ENCODE results near the gene SMIM23.

GRCh38 chr5:171827162-171827561 is 41.5 kb downstream of the SMIM23 start:
- TF ChIP-seq CTCF (IDR thresholded peaks at IDR 0.05; ENCODE audit: poor library complexity), result no peak
- no peak for TF ChIP-seq EZH2 (IDR thresholded peaks at IDR 0.05; ENCODE audit: borderline replicate concordance)
